ENCODE data around the gene NGLY1. TPM values are rescaled to one million over a fixed set of nuclear protein-coding genes. Genes with fewer than 3 reads are reported as not detected.

The NGLY1 gene
- total RNA-seq, 1 experiment from 2014 or later = 27.0 TPM

- H3K4me1 ChIP-seq (ENCODE audit: insufficient read depth, low read length) = no peaks in the 10 kb centered on the region
- H2BK15ac ChIP-seq (ENCODE audit: low read depth, low read length) = no peak overlapping the region
- H3T11ph ChIP-seq (ENCODE audit: low read length) = no peak overlapping the region
- no peak overlapping the region for H3K23ac ChIP-seq (ENCODE audit: insufficient read length, low read depth, low read length)
- H3K56ac ChIP-seq (ENCODE audit: insufficient read length, low read depth, low read length) = no peak overlapping the region
- H3K9me3 Mint-ChIP-seq = no peaks in the 10 kb centered on the region
- TF ChIP-seq CTCF (conservative IDR thresholded peaks at IDR 0.05) = no peak
- no peak overlapping the region for H2BK5ac ChIP-seq (ENCODE audit: insufficient read length, low read length)
- no peak overlapping the region for H4K91ac ChIP-seq (ENCODE audit: insufficient read length, low read depth, low read length)
- no peaks in the 10 kb centered on the region for H3K4me1 Mint-ChIP-seq
- H2BK20ac ChIP-seq (ENCODE audit: low read depth, low read length, poor library complexity, severe bottlenecking) = no peak overlapping the region
- no peak overlapping the region for H3K18ac ChIP-seq (ENCODE audit: insufficient read length, low read depth, low read length)
- H3K27ac Mint-ChIP-seq = no peak overlapping the region
- no peak overlapping the region for H4K5ac ChIP-seq (ENCODE audit: insufficient read length, low read depth, low read length)
- H3K4me3 Mint-ChIP-seq = no peak overlapping the region
- no peak overlapping the region for H4K8ac ChIP-seq (replicated peaks; ENCODE audit: insufficient read length, low read depth, low read length)
- H2BK12ac ChIP-seq (ENCODE audit: insufficient read length, low read depth, low read length) = no peak overlapping the region
- no peak overlapping the region for H2BK120ac ChIP-seq (ENCODE audit: low read depth, low read length, poor library complexity, severe bottlenecking)
- no peak overlapping the region for H3K9ac ChIP-seq (ENCODE audit: extremely low read depth, insufficient read length, low read length)
- DNase-seq = no peak
- no peaks in the 10 kb centered on the region for H3K9me3 ChIP-seq (ENCODE audit: control insufficient read depth, low read depth, low read length)
- H2AFZ ChIP-seq (ENCODE audit: low read length) = no peak overlapping the region
- H3K36me3 Mint-ChIP-seq (ENCODE audit: insufficient read depth in 1 of 3, low read depth in 3 of 3) = peaks cover 0 to 18% (median 9%) of the 10 kb centered on the region in 3 experiments; a peak in 4 of 7 replicates
- no peaks in the 10 kb centered on the region for H4K20me1 ChIP-seq (ENCODE audit: control insufficient read depth, insufficient read depth, insufficient read length)
- H3K23me2 ChIP-seq (ENCODE audit: insufficient read length, low read depth, low read length, poor library complexity, severe bottlenecking) = no peaks in the 10 kb centered on the region
- no peak overlapping the region for H3K4ac ChIP-seq (ENCODE audit: low read depth, low read length)
- no peaks in the 10 kb centered on the region for H3K27me3 ChIP-seq (ENCODE audit: insufficient read depth, low read length)
- H3K27me3 Mint-ChIP-seq (ENCODE audit: low read depth) = no peaks in the 10 kb centered on the region
- no peak overlapping the region for H3K27ac ChIP-seq (ENCODE audit: insufficient read length, low read depth, low read length)
- no peak overlapping the region for H3K14ac ChIP-seq (ENCODE audit: insufficient read depth, low read length)
- H3K79me1 ChIP-seq (ENCODE audit: insufficient read depth, low read depth, low read length, poor library complexity, severe bottlenecking) = no peaks in the 10 kb centered on the region
- no peak overlapping the region for H2AK5ac ChIP-seq (ENCODE audit: insufficient read length, low read length)
- H3K79me2 ChIP-seq (ENCODE audit: insufficient read depth, low read length) = no peaks in the 10 kb centered on the region
- no peak overlapping the region for H3K4me2 ChIP-seq (ENCODE audit: insufficient read depth, insufficient read length, low read length)
Observed at GRCh38 chr3:25728101-25728500, 55.1 kb downstream of the NGLY1 start.
